Loucy (cell line): Measurements from ENCODE around the gene PDE4D.
A peak's percentile ranks its signal among the peaks of the same experiment; 100 is the strongest.

Experiments
- CTCF ChIP-seq: fragments of 200-600 bp; sonication (generic); conservative IDR thresholded peaks from 2 replicates; pipeline ENCODE4 v1.5.1; 2014; ENCODE audit warnings: mild to moderate bottlenecking, antibody characterized with exemption, low read length
- EZH2phosphoT487 ChIP-seq: fragments of 200-600 bp; IDR thresholded peaks from 2 replicates; pipeline ENCODE4 v1.6.1; 2018; ENCODE audit warnings: antibody characterized with exemption, mild to moderate bottlenecking, moderate library complexity, borderline replicate concordance

GRCh38 chr5:59351076-59351794 lies 542.3 kb downstream of the PDE4D start:
- 0 out of 2 replicates have a peak, but pooled peaks have one; percentile 12 for TF ChIP-seq CTCF
- no peak for TF ChIP-seq EZH2phosphoT487
